Transverse colon (tissue), 4 donors: ENCODE data around the gene CT55. TPM values are rescaled to one million over a fixed set of nuclear protein-coding genes. Genes with fewer than 3 reads are reported as not detected.
"Not testable (repeated sequence)": the region's sequence is repeated elsewhere in the genome, so short reads cannot be mapped to it uniquely, and the experiment has no call there.

Experiments
- DNase-seq: peaks from one replicate; pipeline ENCODE4 v3.0.0-alpha.2; 2019
- H3K27ac ChIP-seq, 4 donors: fragments of 200-600 bp; sonication (generic); 2 replicates each; pipeline ENCODE4 v1.5.1; 2016 to 2018; ENCODE audit warnings: inconsistent platforms in 4 of 4
- H3K27me3 ChIP-seq: fragments of 200-600 bp; sonication (generic); 2 replicates; pipeline ENCODE4 v1.5.1; 2017; ENCODE audit warnings: inconsistent platforms
- H3K36me3 ChIP-seq, 4 donors: fragments of 200-600 bp; sonication (generic); 2 replicates each; pipeline ENCODE4 v1.5.1; 2017 to 2019; ENCODE audit warnings: inconsistent platforms in 4 of 4
- H3K4me1 ChIP-seq, 4 donors: fragments of 200-600 bp; sonication (generic); 2 replicates each; pipeline ENCODE4 v1.5.1; 2017 to 2020; ENCODE audit warnings: inconsistent platforms in 4 of 4
- H3K4me3 ChIP-seq, 4 donors: fragments of 200-600 bp; sonication (generic); 1 replicate in 1 of 4; 2 replicates in 3 of 4; pipeline versions ENCODE4 v1.5.1 to v1.6.1; 2017 to 2019; ENCODE audit warnings: inconsistent platforms in 4 of 4
- H3K9me3 ChIP-seq, 2 donors: fragments of 200-600 bp; sonication (generic); 2 replicates each; pipeline ENCODE4 v1.5.1; 2017 to 2019; ENCODE audit warnings: inconsistent platforms in 2 of 2
- CTCF ChIP-seq, 5 experiments: fragments of 200-600 bp in 3 of 5; fragments of 450-650 bp in 2 of 5; sonication (generic) in 3 of 5; IDR thresholded peaks; 1 replicate in 2 of 5; 2 replicates in 3 of 5; pipeline ENCODE4 v1.5.1; 2016 to 2017; ENCODE audit warnings: antibody characterized with exemption in 5 of 5, inconsistent platforms in 3 of 5, mild to moderate bottlenecking in 2 of 5, moderate library complexity in 1 of 5
- EP300 ChIP-seq: sonication (generic); formaldehyde crosslinking; IDR thresholded peaks from one replicate; pipeline ENCODE4 v1.6.1; 2017; ENCODE audit warnings: antibody characterized with exemption, low read depth
- POLR2A ChIP-seq: fragments of 450-650 bp; IDR thresholded peaks from one replicate; pipeline ENCODE4 v1.6.1; 2016; ENCODE audit warnings: antibody characterized with exemption, mild to moderate bottlenecking, moderate library complexity
- POLR2AphosphoS5 ChIP-seq, 3 donors: sonication (generic); formaldehyde crosslinking; IDR thresholded peaks; one replicate each; pipeline ENCODE4 v1.6.1; 2016; ENCODE audit warnings: antibody characterized with exemption in 3 of 3
- WGBS, 2 donors: methylation state at CpG; one replicate each; pipeline ENCODE4 v1.1.5; 2018; ENCODE audit warnings: low coverage in 1 of 2; 5-methylcytosine and 5-hydroxymethylcytosine counted together
- in situ Hi-C, 4 donors: fragments of 200-750 bp; cut with MboI; loops; one replicate each; pipeline versions ENCODE4 v1.15.0 to v1.15.1; 2017; ENCODE audit warnings: low sequenced_read_pairs in 3 of 4, low pct_ligation_motif_present in 1 of 4, low pct_unique_long_range_greater_than_20kb in 1 of 4
- intact Hi-C: fragments of 100-400 bp; cut with DNase I; formaldehyde crosslinking; loops from one replicate; pipeline ENCODE4 v1.15.1; 2023; ENCODE audit warnings: low total_unique reads
- total RNA-seq, 4 donors: library from RNA; depleted of rRNA; stranded (reverse); fragments of >200 nt; gene quantifications; one replicate each; pipeline ENCODE4 v1.1.0, GENCODE V29; 2016

The CT55 gene, protein sequence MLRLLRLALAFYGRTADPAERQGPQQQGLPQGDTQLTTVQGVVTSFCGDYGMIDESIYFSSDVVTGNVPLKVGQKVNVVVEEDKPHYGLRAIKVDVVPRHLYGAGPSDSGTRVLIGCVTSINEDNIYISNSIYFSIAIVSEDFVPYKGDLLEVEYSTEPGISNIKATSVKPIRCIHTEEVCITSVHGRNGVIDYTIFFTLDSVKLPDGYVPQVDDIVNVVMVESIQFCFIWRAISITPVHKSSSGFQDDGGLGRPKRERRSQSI
- total RNA-seq = not detected

- intact Hi-C loops (no loop called here), in situ Hi-C loops (loop anchor here in 1 of 4 donors (25.0 kb wide), 1 partner anchor 116 kb away; no protein-coding TSS in a partner anchor)
- H3K27me3 ChIP-seq = no peaks in the 10 kb centered on the region
- whole genome bisulfite sequencing, 2 donors = 91% methylated on average over 27 of the region's 27 CpGs; no CpG with 5 or more reads in 1 of the 2 donors
- H3K27ac ChIP-seq = no peak within 1 kb of the TSS
- H3K9me3 ChIP-seq = no peaks in the 10 kb centered on the region
- TF ChIP-seq POLR2AphosphoS5 (IDR thresholded peaks at IDR 0.05) (no peak), POLR2A (no peak), CTCF (IDR thresholded peaks at IDR 0.05) (no peak), EP300 (no peak)
- H3K4me1 ChIP-seq = no peaks in the 10 kb centered on the region
- no peak within 1 kb of the TSS for H3K4me3 ChIP-seq
- H3K36me3 ChIP-seq = no peaks in the 10 kb centered on the region
- DNase-seq = no peak
Measured at GRCh38 chrX:135170877-135171519, at the start of gene CT55. Gene CT55 (minus strand): TSS chrX:135171398. CDS start chrX:135171171, 227 bp downstream.

- Histone ChIP-seq H3K4me3 (no peak overlapping the region), H3K36me3 (no peaks in the 10 kb centered on the region), H3K4me1 (no peaks in the 10 kb centered on the region), H3K27me3 (no peaks in the 10 kb centered on the region), H3K27ac (no peak overlapping the region), H3K9me3 (no peaks in the 10 kb centered on the region)
- WGBS, 2 donors = 85% methylated on average over 8 of the region's 8 CpGs; no CpG with 5 or more reads in 1 of the 2 donors
- DNase-seq = no peak
- TF ChIP-seq POLR2AphosphoS5 (IDR thresholded peaks at IDR 0.05) = no peak
- no peak for TF ChIP-seq POLR2A
- no peak for TF ChIP-seq CTCF (IDR thresholded peaks at IDR 0.05)
- no peak for TF ChIP-seq EP300
- in situ Hi-C loops (loop anchor here in 1 of 4 donors (25.0 kb wide), 1 partner anchor 251 kb away; no protein-coding TSS in a partner anchor), intact Hi-C loops (no loop called here)
Measured at GRCh38 chrX:135213200-135213844, 42.1 kb upstream of the CT55 start.

- H3K27me3 ChIP-seq, H3K4me1 ChIP-seq, intact Hi-C loops, H3K27ac ChIP-seq, H3K4me3 ChIP-seq, H3K9me3 ChIP-seq, H3K36me3 ChIP-seq: not testable (repeated sequence)
- peak; percentile 14 for DNase-seq
- TF ChIP-seq CTCF (IDR thresholded peaks at IDR 0.05) = peak in 3 of 5 experiments; percentile 10 to 32 (median 29)
- in situ Hi-C loops = loop anchor here in 1 of 4 donors (25.0 kb wide), 1 partner anchor 244 kb away; no protein-coding TSS in a partner anchor
- 47% methylated on average over 11 of the region's 11 CpGs; no CpG with 5 or more reads in 1 of the 2 donors for WGBS, 2 donors
Measured at GRCh38 chrX:135206427-135206826, 35.2 kb upstream of the CT55 start.

GRCh38 chrX:135200297-135200696, 29.1 kb upstream of the CT55 start:
- Histone ChIP-seq H3K4me3 (no peak overlapping the region), H3K27ac (no peak overlapping the region), H3K27me3 (no peaks in the 10 kb centered on the region), H3K36me3 (no peaks in the 10 kb centered on the region), H3K4me1 (no peaks in the 10 kb centered on the region), H3K9me3 (no peaks in the 10 kb centered on the region)
- WGBS, 2 donors = 76% methylated on average over 4 of the region's 4 CpGs; no CpG with 5 or more reads in 1 of the 2 donors
- intact Hi-C loops = no loop called here
- TF ChIP-seq CTCF (IDR thresholded peaks at IDR 0.05) (no peak), POLR2A (no peak), POLR2AphosphoS5 (IDR thresholded peaks at IDR 0.05) (no peak), EP300 (no peak)
- in situ Hi-C loops = loop anchor here in 1 of 4 donors (25.0 kb wide), 1 partner anchor 238 kb away; no protein-coding TSS in a partner anchor
- no peak for DNase-seq
